A673 (cell line): ENCODE results near the gene DCAF15. TPM values are rescaled to one million over a fixed set of nuclear protein-coding genes. Genes with fewer than 3 reads are reported as not detected.
A peak's percentile ranks its signal among the peaks of the same experiment; 100 is the strongest.

ENCODE experiments used
- BruUV-seq: library from RNA; stranded (reverse); fragments of 400-500 nt; replicated peaks from 2 replicates; lab custom pipeline; 2021; lab: Mats Ljungman, UMichigan
- CTCF ChIA-PET: fragments of 300-600 bp; sonication (Branson Sonifier 250); formaldehyde crosslinking; loops from one replicate; lab custom pipeline; 2022; ENCODE audit warnings: antibody characterized with exemption; lab: Charles Lee
- POLR2A ChIA-PET: fragments of 300-600 bp; sonication (Branson Sonifier 250); formaldehyde crosslinking; loops from one replicate; lab custom pipeline; 2022; ENCODE audit warnings: antibody characterized with exemption; ENCODE audit not compliant: low non-redundant PET; lab: Charles Lee
- DNase-seq: peaks from one replicate; pipeline ENCODE4 v3.0.0-alpha.2; 2015; ENCODE audit warnings: low spot score
- H3K27ac ChIP-seq: fragments of 200-600 bp; sonication (generic); 2 replicates; pipeline ENCODE4 v1.5.1; 2016; ENCODE audit warnings: mixed run types, low read depth, mild to moderate bottlenecking, mixed read lengths, antibody characterized with exemption, low read length; ENCODE audit not compliant: poor library complexity, severe bottlenecking
- H3K27me3 ChIP-seq: fragments of 200-600 bp; sonication (generic); replicated peaks from 2 replicates; pipeline ENCODE4 v1.6.1; 2017; ENCODE audit warnings: mixed run types, low read depth, mild to moderate bottlenecking, mixed read lengths, antibody characterized with exemption, low read length; ENCODE audit not compliant: insufficient read depth, poor library complexity
- H3K36me3 ChIP-seq: fragments of 200-600 bp; sonication (generic); 2 replicates; pipeline ENCODE4 v1.6.1; 2016; ENCODE audit warnings: mixed run types, mild to moderate bottlenecking, mixed read lengths, antibody characterized with exemption, low read length; ENCODE audit not compliant: insufficient read depth, poor library complexity, severe bottlenecking
- H3K4me1 ChIP-seq: fragments of 200-600 bp; sonication (generic); 2 replicates; pipeline ENCODE4 v1.6.1; 2017; ENCODE audit warnings: mixed run types, mild to moderate bottlenecking, mixed read lengths, antibody characterized with exemption, low read length; ENCODE audit not compliant: insufficient read depth, poor library complexity, severe bottlenecking
- H3K4me3 ChIP-seq: fragments of 200-600 bp; sonication (generic); 2 replicates; pipeline ENCODE4 v1.5.1; 2016; ENCODE audit warnings: low read depth, mixed run types, mild to moderate bottlenecking, mixed read lengths, low read length; ENCODE audit not compliant: poor library complexity, severe bottlenecking
- H3K9me3 ChIP-seq: fragments of 200-600 bp; sonication (generic); 2 replicates; pipeline ENCODE4 v1.6.1; 2016; ENCODE audit warnings: mixed run types, low read depth, mild to moderate bottlenecking, mixed read lengths, antibody characterized with exemption, low read length; ENCODE audit not compliant: poor library complexity, severe bottlenecking
- CTCF ChIP-seq: fragments of 300-800, 200-600 bp; sonication (generic); conservative IDR thresholded peaks from 2 replicates; pipeline ENCODE4 v1.5.1; 2017; ENCODE audit warnings: low read depth, mild to moderate bottlenecking, antibody characterized with exemption, low read length, moderate library complexity, mixed read lengths
- EZH2 ChIP-seq: fragments of 200-600 bp; sonication (generic); IDR thresholded peaks from 2 replicates; pipeline ENCODE4 v1.6.1; 2017; ENCODE audit warnings: borderline replicate concordance, low read depth, mild to moderate bottlenecking, mixed read lengths, antibody characterized with exemption, low read length; ENCODE audit not compliant: poor library complexity, severe bottlenecking
- intact Hi-C: fragments of 100-400 bp; cut with micrococcal nuclease; formaldehyde crosslinking; loops from one replicate; pipeline ENCODE4 v1.10.0; 2022; ENCODE audit not compliant: unreplicated experiment
- total RNA-seq: library from RNA; stranded (reverse); gene quantifications from 2 replicates; pipeline ENCODE4 v1.2.3, GENCODE V29; 2021

The DCAF15 gene
- total RNA-seq, 1 experiment from 2014 or later, result 65.4 TPM

- BruUV-seq, result no TSS peak
- no peak for TF ChIP-seq CTCF
- TF ChIP-seq EZH2, result no peak
- Histone ChIP-seq H3K36me3 (peaks cover 4% of the 10 kb centered on the region), H3K4me3 (no peak overlapping the region), H3K27me3 (no peaks in the 10 kb centered on the region), H3K4me1 (peaks cover 11% of the 10 kb centered on the region), H3K27ac (peak overlapping the region; percentile 27), H3K9me3 (peaks cover 6% of the 10 kb centered on the region)
- intact Hi-C loops, result no loop called here
- POLR2A ChIA-PET, result no interaction called here
- CTCF ChIA-PET, result no interaction called here
- no peak for DNase-seq
Measured at GRCh38 chr19:14002571-14003250, 50.4 kb downstream of the DCAF15 start.

- BruUV-seq, result TSS peak; percentile 7
- CTCF ChIA-PET, result interaction anchor here (0.7 kb wide), 1 partner anchor 24 kb away, joined by 4 read pairs; no protein-coding TSS in a partner anchor
Measured at GRCh38 chr19:14003251-14004055, 51.1 kb downstream of the DCAF15 start.

More at GRCh38 chr19:14003251-14004055, 51.1 kb downstream of the DCAF15 start:
- Histone ChIP-seq H3K36me3 (peaks cover 4% of the 10 kb centered on the region), H3K27me3 (no peaks in the 10 kb centered on the region), H3K27ac (peak overlapping the region; percentile 27), H3K4me3 (no peak overlapping the region), H3K9me3 (peaks cover 6% of the 10 kb centered on the region), H3K4me1 (peaks cover 11% of the 10 kb centered on the region)
- intact Hi-C loops, result no loop called here
- no peak for TF ChIP-seq CTCF
- no peak for TF ChIP-seq EZH2
- POLR2A ChIA-PET, result interaction anchor here (0.6 to 1.0 kb wide), 2 partner anchors 25 to 109 kb away, joined by 7 to 8 read pairs; a partner anchor contains a TSS
- no peak for DNase-seq
